GM21447 (cell line): Measurements from ENCODE around the gene KRT33B.

Experiments used
- ATAC-seq: cut with Tn5 transposase; IDR thresholded peaks from one replicate; pipeline ENCODE4 v1.9.1; 2021; ENCODE audit not compliant: unreplicated experiment

KRT33B gene

GRCh38 chr17:41326173-41327145 lies 43.2 kb downstream of the KRT33B start:
- no peak for ATAC-seq

- no peak for ATAC-seq
These were observed 44.0 kb downstream of the KRT33B start for GRCh38 chr17:41325611-41326010.

- ATAC-seq, result no peak
These were observed 44.5 kb downstream of the KRT33B start for GRCh38 chr17:41325126-41325525.

GRCh38 chr17:41324180-41325075 lies 45.2 kb downstream of the KRT33B start:
- no peak for ATAC-seq

GRCh38 chr17:41322903-41323895 lies 46.4 kb downstream of the KRT33B start:
- ATAC-seq, result no peak

- ATAC-seq, result no peak
These were observed 47.3 kb downstream of the KRT33B start for GRCh38 chr17:41322094-41322902.

GRCh38 chr17:41318231-41318630 lies 51.4 kb downstream of the KRT33B start:
- ATAC-seq, result no peak

GRCh38 chr17:41315814-41316445 lies 53.7 kb downstream of the KRT33B start:
- ATAC-seq, result no peak

GRCh38 chr17:41315204-41315794 lies 54.3 kb downstream of the KRT33B start, which contains the start of gene KRTAP17-1:
Gene KRTAP17-1 (minus strand): TSS chr17:41315710. CDS start chr17:41315650, 60 bp downstream.
- ATAC-seq, result no peak
